GM10847 (cell line): Measurements from ENCODE around the gene COL5A1.

Source experiments
- POLR2A ChIP-seq: IDR thresholded peaks from 2 replicates; pipeline ENCODE4 v1.6.1; 2011; ENCODE audit not compliant: insufficient read length; ENCODE audit errors: extremely low read depth

Gene COL5A1

DNA sequence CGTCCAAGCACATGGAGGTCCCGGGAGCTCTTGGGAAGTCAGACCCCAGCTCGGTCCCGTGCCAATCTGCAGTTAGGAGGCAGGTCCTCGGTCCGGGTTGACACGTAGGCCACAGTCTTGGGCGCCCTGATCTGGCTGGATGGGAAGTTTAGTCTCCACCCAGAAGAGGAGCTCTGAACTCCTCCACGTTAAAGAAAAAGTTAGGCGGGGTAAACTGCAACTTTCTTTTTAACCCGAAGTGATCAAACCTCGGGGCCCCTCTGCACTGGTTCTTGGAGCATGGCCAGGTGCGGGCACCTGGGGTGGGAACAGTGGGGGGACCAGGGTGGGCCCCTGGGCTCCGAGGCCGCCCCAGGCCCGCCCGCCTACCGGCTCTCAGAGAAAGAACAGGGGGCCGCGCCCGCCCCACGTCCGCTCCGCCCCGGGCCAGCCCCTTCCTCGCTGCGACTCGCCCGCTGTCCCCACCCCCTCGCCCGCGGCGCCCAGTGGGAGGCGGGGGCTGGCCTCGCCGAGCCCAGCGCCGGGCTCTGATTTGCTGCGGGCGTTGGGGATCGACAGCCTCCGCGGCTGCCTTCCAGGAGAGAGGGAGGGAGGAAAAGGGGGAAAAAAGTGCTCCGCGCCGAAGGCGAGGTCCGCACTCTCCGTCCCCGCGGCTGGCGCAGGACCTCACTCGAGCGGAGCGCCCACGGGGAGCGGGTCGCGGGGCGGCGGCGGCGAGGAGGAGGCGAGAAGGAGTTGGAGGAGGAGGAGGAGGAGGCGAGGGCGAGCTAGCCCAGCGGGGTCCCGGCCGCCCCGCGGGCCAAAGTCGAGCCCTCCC is at the start of gene COL5A1:
Gene COL5A1, plus strand, starts transcription at position 631 of the 817 bp plus-strand sequence. CDS start 385 bp downstream, outside the sequence.
- no peak for TF ChIP-seq POLR2A

DNA sequence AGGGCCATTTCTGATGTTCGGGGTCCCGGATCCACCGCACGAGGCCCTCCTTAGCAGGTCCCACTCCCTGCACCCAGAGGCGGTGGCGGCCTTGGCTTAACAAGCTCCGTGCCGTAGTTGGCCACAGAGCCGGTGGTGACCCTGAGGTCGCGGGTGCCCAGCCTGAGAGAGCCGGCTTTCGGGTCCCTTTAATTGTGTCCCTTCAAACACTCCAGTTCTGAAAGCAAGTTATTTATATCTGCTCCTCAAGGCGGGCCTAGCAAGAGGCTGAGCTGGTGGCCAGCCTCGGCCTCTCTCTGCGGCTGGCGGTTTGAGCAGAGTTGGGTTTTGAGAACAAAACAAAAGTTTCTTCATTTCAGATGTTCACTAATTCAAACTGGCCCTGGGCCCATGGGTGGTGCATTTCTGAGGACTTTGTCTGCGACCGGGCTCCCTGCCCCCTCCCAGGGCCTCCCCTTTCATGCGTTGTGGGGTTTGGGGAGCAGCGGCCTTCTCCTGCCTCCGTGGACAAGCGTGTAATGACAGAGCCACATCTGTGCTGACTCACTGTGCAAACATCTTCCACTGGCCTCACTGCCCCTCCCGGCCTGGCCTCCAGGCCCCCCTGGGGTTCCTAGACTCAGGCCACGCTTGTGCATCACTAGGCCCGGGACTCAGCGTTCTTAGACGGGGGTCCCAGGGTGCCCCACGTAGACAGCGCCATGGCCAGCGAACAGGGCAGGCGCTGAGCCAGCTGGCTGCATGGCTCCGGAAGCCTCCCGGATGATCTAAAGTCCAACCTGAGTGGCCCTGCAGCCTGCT is 49.4 kb upstream of the COL5A1 start:
- no peak for TF ChIP-seq POLR2A

DNA sequence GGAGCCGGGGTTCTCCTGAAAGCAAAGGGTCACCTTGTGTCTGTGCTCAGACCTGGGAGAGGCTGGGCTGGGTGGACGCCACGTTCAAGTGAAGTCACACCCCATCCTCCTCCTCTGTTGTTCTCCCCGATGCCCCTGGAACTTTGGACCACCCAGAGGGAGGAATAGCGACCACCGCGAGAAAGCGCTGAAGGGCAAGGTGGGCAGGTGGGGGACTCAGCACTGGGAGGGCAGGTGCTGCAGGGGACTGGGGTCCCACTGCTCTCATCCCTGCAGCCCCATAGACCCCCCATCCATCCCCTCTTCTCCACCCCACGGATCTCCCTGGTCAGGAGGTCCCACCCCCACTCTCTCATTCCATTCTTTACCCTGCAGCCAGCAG is 48.8 kb upstream of the COL5A1 start:
- TF ChIP-seq POLR2A, result no peak

DNA sequence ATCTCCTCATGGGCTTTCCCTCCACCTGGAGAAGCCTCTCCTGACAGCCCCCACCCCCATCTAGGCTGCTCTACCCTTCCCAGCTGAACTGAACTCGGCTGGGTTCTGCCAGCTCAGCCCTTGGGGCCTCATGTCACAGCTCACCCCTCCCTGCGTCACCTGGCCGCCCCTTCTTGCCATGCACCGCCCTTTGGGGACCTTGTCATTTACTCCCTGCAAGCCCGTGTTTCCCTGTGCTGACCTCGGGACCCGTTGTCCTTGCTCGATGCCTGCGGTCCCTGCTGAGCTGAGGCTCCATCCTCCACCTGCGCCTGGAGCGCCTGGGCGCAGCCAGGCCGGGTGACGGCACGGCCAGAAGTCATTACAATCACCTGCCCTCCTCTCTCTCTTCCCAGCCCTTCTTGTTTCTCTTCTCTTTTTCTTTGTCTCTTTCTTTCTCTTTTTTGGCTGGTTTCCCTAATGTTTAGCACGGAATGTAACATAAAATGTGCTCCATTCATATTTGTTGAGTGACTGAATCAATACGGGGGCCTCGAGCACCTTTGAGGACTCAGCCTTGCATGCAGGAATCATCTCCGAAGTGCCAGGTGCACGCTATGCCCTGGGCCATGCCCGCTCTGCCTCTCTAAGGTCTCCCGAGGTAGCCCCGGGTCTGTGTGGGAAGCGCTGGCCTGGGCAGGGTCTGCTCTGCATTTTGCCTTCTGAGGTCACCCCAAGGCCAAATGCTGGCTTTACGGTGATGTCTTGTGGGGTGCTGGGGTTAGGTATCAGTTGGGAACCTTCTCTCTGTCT is 48.1 kb upstream of the COL5A1 start:
- TF ChIP-seq POLR2A, result no peak

DNA sequence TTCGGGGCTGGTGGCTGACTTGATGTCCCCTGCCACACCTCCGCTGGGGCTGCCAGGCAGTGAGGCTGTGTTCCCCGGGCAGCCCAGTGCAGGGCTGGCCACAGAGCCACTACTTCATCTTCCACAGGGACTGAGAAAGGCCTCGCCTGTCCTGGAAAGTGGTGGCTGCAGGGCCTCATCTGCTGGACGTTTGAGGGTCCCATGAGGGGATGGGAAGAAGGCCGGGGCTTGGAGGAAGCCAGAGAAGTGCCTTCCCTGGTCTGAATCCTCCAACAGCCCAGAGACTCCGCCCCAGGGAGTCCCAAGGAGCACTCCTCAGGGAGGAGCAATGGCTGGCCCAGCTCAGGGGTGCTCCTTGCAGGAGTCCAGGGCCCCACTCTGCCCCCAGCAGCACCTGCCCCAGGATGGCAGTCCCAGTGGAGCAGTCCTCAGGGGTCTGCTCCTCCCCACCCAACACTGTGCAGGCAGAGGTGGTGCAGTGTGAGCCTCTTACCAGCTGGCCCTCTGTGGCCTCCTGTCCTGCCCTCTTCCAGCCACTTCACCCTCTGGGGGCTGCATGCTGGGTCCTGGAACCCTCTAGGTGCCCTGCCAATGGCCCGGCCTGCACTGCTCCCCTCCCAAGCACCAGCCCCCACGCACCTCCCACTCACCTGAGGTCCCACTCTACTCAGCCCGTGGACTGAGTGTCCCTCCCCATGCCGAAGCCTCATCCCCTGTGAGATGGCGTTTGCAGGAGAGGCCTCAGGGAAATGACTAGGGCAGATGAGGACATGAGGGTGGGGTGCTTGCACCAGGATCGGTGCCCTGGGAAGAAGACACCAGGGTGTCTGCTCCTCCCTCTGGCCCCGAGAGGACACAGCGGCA is 47.3 kb upstream of the COL5A1 start:
- TF ChIP-seq POLR2A, result no peak

DNA sequence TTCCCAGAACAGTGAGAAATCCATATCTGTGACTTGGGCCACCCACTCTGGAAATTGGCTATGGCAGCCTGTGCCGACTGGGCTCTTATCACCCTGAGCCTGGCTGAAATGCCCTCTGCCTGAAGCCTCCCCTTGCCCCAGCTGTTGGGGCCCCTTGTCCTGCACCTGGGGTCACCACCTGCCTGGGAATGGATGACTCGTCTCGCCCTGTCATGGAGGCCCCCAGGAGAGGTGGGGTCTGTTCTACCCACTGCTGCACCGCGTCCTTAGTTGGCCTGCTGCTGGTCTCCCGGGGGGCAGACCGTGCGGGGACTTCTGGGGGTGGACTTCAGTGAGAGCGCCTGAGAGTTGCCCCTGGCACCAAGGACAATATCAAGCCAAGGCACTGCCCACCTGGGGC is 46.6 kb upstream of the COL5A1 start:
- TF ChIP-seq POLR2A, result no peak

DNA sequence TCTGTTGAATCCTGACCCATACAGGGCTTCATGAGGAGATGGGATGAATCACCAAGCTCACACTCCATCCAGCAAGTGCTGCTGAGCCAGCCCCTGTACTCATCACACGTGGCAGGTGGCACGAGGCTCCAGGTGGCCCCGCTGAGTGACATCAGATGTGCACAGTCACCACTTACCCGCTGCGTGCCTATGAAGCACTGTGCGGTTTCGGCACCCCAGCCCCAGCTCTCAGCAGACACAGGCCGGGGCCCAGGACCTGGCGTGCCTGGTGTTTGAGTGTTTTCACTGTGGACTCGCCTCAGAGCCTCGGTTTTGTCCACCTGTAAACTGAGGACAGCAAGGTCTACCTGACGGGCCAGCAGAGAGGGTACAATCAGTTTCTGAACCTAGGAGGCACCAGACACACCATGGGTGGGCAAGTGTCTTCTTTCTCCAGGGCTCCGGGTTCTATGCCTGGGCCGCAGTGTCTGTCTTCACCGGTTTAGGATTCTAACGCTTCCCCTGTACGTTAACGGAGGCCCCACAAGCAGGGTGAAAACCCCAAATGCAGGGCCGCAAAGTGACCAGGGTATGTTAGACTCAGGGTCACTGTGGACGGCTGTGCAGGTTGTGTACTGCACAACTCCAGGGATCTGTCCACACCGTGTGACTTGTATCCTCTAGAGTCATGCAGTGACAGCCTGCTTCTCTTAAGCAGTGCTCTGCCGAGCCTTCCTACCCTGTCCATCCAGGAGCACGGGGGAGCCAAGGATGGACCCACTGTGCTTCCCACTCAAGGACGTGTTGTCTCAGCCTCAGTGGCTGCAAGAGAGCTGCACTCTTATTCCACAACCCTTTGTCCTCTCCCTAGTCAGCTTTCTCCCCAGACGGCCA is 44.3 kb upstream of the COL5A1 start:
- TF ChIP-seq POLR2A, result no peak

DNA sequence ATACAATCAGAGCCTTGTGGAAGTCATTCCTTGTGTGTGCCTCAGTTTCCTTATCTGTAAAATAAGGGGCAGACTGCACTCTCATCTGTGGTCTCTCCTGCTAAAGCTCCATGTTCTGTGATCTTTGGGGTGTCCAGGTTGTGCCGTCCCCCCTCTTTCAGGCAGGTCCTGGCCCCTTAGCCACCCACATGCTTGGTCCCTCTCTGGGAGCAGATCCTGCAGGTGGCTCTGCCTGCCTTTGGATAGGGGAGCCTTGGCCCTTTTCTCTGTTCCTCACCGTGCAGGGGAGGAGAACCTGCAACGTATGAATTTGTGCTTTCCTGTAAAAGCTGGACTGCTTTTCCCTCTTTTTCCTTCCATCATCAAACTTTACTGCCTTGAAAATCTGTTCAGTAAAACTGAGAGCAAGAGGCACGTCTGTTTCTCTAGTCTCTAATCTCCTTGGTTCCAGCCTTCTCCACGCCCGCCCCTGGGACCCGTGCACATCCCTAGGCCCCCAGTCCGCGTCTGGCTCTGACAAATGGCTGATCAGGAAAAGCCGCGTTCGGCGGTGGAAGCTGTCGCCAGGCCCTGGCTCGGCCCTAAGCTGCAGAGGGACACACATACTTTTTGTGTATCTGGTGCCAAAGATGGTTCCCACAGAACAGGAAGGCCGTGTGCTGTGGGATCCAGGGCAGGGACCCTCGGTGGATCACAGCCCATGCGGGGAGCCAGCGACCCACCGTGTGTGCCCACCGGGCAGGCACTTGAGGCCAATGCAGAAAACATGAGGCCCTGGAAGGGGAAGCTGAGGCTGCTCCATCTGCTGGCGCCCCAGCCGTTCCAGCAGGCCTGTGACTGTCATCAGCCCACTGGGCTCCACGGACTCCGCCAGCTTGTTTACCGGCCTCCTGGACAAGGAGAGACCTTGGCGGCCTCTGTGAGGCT is 43.4 kb upstream of the COL5A1 start:
- no peak for TF ChIP-seq POLR2A

DNA sequence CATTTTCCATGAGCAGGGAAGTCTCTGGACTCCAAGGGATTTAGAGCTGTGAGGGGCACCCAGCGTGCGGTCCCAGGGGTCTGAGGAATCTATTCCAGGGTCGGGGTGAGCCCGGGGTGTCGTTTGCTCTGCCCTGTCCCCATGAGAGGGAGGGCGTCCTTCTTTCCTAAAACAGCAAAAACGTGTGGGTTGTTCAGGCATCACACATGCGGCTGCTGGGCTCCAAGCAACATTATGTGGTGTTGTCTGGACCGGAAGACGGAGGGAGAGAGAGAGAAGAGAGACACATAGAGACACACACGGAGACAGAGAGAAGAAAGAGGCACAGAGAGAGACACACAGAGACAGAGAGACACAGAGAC is 42.7 kb upstream of the COL5A1 start:
- no peak for TF ChIP-seq POLR2A

DNA sequence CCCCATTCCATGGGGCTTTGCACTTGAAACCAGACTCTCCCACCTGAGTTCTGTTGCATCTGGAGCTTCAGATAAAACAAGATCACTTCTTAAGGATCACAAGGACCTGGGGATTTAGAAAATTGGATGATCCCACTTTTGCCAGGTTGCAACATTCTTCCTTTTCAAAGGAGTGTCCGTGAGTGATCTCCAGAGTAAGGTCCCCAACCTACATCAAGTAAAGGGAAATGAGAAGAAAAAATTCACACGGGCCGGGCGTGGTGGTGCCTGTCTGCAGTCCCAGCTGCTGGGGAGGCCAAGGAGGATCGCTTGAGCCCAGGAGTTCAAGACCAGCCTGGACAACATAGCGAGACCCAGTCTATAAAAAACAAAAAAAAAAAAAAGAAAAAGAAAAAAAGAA is 41.2 kb upstream of the COL5A1 start:
- no peak for TF ChIP-seq POLR2A

DNA sequence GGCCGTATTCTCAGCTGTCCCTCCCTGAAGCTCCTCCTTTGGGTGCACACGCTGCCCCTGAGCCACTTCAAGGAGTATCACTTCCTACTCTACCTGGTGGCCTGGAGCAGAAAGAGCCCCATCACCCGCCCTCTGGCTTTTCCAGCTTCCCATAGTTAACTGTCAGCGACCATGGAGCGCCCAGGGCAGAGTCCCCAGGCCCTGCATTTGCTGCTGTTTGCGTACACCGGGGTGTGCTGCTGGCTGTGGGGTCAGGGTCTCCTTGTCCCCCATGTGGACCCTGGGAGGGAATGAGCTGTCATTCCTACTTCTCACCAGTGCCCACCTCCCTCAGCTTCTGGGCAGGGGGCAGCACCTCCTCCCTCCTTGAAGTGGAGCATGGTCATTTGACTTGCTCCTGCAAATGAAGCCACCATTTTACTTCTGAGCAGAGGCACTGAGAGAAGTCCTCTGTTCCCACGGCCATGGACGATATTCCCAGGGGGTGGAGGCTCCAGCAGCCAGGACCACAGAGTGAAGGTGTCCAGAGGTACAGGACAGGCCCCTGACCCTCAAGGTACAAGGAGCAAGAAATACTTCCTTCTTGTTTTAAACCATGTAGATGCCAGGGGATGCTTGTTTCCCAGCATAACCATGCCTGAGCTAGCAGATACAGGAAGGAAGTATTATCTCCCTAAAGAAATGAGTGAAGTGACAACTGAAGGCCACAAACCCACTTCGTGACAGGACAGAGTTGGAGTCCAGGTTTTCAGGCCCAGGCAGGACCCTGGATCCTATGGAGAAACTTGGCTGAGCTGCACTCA is 40.6 kb upstream of the COL5A1 start:
- no peak for TF ChIP-seq POLR2A

DNA sequence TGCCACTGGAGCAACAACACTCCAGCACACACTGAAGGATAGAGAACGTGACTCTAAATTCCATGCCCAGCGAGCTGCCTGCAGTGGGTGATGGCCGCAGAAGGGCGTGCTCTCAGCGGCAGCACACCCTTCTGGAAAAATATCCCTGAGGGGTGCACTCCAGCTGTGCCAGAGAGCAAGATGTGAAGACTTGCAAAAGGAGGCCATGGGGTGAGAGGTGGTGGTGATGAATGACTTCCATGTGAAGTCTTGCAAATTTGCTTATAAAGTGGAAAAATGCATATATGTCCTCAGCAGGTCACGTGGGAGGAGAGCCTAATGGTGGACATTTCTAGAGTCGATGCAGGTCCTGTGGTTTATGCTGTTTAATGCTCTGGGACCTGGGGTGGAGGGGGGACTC is 39.8 kb upstream of the COL5A1 start:
- TF ChIP-seq POLR2A, result no peak
